Calu3 (cell line): ENCODE results near the gene OR2J3. TPM values are rescaled to one million over a fixed set of nuclear protein-coding genes. Genes with fewer than 3 reads are reported as not detected.

Experiments
- total RNA-seq: library from RNA; stranded (reverse); gene quantifications from 2 replicates; pipeline ENCODE4 v1.2.3, GENCODE V29; 2022

The OR2J3 gene
- total RNA-seq, 1 experiment from 2014 or later, result not detected

Other genes starting within 250 kb of the OR2J3 start
- 85.8 and 91.6 TPM in 2 replicates for gene TRIM27, start 184.1 kb upstream of the OR2J3 start, total RNA-seq
- gene ZNF311, start 102.7 kb upstream of the OR2J3 start, total RNA-seq, result 1.4 and 2.2 TPM in 2 replicates
- gene OR2W1, start 62.9 kb upstream of the OR2J3 start, total RNA-seq, result not detected in 2 replicates
- not detected in 2 replicates for gene OR2B3, start 20.7 kb upstream of the OR2J3 start, total RNA-seq
- gene OR2J1, start 8.6 kb upstream of the OR2J3 start, total RNA-seq, result not detected in 2 replicates
- gene OR2J2, start 62.8 kb downstream of the OR2J3 start, total RNA-seq, result not detected in 2 replicates
- not detected in 2 replicates for gene OR14J1, start 193.6 kb downstream of the OR2J3 start, total RNA-seq